ENCODE results near the gene SARS1.
"Not testable (repeated sequence)": the region's sequence is repeated elsewhere in the genome, so short reads cannot be mapped to it uniquely, and the experiment has no call there.

SARS1 gene, protein sequence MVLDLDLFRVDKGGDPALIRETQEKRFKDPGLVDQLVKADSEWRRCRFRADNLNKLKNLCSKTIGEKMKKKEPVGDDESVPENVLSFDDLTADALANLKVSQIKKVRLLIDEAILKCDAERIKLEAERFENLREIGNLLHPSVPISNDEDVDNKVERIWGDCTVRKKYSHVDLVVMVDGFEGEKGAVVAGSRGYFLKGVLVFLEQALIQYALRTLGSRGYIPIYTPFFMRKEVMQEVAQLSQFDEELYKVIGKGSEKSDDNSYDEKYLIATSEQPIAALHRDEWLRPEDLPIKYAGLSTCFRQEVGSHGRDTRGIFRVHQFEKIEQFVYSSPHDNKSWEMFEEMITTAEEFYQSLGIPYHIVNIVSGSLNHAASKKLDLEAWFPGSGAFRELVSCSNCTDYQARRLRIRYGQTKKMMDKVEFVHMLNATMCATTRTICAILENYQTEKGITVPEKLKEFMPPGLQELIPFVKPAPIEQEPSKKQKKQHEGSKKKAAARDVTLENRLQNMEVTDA

DNA sequence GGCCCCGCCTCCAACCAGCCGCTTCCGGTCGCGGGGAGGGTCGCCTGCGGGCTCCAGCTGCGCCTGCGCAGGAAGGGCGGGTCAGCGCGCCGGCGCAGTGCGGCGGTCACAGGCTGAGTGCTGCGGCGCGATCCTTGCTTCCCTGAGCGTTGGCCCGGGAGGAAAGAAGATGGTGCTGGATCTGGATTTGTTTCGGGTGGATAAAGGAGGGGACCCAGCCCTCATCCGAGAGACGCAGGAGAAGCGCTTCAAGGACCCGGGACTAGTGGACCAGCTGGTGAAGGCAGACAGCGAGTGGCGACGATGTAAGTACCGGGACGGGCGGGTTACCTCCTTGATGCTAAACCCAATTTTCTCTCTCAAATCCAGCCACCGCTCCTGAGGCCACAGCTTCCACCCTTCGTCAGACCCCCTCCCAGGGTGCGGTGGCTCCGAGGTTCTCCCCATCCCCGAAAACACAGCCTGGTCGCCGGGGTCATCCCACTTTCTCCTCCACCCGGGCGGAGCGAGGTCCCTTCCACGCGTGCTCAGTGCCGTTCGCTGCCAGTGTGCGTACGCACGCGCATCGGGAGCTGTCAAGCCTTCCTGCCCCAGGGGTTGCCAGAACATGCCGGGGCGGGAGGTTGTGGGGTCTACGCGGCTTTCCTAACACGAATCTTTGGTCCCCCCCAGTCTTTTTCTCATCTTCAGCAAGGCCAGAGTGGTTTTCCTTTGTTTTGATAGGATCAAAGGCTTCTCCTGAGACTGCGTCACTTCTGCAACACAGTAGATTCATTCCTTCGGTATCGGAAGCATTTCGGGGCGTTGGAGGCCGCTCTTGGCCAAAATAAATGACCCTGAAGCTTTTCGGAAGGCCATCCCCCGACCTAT is at the start of gene SARS1:
Gene SARS1 (plus strand): TSS at position 95 of the 870 bp plus-strand sequence. CDS start 75 bp downstream, at position 170.
- peak; percentile 77 to 78 for DNase-seq (ENCODE audit: low read depth in 2 of 2)

DNA sequence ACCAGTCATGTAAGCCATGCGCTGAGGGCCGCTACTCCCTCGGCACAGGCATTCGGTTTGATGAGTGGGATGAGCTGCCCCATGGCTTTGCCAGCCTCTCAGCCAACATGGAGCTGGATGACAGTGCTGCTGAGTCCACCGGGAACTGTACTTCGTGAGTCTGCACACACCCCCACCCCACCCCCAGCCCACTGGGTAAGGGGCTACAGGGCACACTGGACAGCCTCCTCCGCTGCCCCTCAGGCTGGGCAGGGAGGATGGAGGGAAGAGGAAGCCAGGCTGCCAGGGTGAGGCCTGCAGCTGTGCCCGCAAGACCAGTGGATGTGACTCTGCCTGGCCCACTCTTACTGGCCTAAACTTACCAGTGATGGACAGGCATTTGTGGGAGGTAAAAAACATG is 49.2 kb upstream of the SARS1 start:
- no peak for DNase-seq (ENCODE audit: low read depth in 2 of 2)

DNA sequence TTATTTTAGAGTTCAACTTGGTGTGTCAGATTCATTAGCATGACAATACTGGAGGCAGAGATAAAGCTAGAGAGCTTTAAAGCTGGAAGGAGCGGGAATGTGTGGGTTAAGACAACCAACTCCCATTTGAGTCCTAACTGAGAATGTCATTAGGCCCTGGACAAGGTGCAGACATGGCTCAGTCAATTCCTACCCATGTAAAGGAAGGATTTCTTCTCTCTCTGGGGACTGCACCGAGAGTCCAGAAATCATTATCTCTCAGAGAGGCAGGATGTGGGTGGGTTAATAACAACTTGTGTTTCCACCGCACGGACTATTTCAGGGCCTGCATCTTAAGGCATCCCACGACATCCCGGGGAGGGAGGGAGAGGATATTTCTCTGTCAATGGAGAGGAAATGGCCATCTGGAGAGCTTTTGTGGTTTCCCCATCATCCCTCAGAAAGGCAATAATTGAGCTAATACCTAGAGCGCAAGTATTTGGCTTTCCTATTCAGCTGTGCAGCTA is 46.7 kb upstream of the SARS1 start:
- DNase-seq (ENCODE audit: low read depth in 2 of 2), result no peak

DNA sequence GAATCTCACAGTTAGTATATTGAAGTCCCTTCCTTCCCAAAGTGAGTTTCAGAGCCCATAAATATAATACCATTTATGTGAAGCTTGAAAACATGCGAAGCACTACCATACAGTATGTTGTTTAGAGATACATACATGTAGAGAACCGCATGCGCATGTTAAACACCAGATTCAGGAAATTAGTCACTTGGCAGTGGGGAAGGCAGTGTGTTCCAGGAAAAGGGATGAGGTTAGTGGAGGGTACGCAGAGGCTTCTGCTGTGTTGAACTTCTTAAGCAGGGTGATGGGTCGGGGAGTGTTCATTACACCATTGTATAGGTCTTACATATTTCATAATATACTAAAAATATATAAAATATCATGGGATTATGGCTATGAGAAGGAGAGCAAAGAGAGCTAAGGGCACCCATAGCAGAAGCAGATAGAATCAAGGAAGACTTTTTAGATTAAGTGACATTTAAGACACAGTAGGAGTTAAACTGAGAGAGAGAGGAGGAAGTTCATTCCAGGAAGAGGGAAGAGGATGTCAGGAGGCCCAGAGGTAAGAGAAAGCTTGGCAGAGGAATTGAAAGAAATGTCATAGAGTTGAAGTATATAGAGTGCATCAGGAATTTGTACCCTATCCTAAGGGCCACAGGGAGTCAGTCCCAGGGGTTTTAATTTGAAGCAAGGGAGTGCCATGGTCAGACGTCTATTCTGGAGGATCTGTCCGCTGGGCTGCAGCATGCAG is 43.5 kb upstream of the SARS1 start:
- no peak for DNase-seq (ENCODE audit: low read depth in 2 of 2)

DNA sequence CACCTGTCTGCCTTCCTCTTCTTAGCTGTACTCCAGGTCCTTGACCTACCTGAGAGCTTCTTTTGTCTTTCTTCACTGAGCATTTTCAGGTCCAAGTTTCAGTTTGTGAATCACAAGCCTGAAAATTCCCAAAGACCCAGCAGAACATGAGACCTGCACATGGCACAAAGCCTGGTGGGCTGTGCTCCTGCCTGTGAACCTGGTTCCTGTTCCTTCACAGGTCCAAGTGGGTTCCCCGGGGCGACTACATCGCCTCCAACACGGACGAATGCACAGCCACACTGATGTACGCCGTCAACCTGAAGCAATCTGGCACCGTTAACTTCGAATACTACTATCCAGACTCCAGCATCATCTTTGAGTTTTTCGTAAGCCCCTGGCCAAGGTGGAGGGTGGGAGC is 42.1 kb upstream of the SARS1 start:
- DNase-seq (ENCODE audit: low read depth in 2 of 2), result no peak

DNA sequence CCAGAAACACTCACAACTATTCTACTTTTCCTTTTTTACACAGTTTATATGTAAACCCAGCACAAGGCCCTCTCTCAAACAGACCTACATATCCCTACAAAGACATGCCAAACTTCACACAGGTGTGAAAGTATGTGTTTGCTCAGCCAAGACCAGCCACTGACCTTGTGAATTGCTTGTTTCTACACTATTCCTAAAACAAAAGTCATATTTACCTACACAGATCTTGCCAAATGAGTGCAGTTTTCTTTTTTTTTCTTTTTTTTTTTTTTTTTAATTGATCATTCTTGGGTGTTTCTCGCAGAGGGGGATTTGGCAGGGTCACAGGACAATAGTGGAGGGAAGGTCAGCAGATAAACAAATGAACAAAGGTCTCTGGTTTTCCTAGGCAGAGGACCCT is 37.4 kb upstream of the SARS1 start:
- DNase-seq (ENCODE audit: low read depth in 2 of 2), result not testable (repeated sequence)

DNA sequence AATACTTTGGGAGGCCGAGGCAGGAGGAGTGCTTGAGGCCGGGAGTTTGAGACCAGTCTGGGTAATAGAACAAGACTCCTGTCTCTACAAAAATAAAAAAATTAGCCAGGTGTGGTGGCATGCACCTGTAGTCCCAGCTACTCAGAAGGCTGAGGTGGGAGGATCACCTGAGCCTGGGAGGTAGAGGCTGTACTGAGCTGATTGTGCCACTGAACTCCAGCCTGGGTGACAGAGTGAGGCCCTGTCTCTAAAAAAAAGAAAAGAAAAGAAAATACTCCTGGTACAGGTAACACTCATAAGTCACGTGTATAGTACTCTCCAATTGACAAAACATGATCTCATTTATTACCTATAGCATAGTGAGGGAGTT is 33.0 kb upstream of the SARS1 start:
- DNase-seq (ENCODE audit: low read depth in 2 of 2), result not testable (repeated sequence)

DNA sequence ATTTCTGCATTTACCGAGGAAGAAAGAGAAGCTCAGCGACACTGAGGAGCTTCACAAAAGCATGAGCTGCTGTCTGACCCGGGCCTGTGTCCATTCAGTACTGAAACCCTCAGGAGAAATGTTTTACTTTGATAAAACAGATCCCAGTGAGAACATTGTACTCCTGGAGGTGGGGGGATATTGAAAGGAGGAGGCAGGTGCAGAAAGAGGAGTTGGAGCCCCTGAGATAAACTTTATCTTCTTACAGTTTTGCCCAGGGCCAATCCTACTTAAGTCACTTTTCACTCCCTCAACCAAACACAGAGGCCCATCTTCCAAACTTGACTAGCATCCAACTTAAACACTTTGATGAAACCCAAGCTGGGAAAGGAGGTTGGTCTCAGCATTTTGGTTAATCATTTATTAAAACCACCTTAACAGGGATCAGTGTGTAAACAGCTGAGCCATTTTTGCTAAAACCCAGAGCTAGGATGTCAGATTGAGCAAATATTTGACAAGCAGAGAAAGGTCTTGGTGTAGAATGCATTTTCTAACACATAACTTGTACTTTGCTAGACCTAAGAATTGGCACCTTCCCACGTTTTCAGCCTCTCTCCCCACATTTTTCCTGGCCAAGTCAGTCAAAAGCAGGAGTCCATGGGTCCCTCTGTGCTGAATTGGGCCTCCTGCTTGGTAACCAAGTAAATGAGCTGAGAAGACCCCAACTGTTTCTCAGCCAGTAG is 32.5 kb upstream of the SARS1 start:
- DNase-seq (ENCODE audit: low read depth in 2 of 2), result no peak

DNA sequence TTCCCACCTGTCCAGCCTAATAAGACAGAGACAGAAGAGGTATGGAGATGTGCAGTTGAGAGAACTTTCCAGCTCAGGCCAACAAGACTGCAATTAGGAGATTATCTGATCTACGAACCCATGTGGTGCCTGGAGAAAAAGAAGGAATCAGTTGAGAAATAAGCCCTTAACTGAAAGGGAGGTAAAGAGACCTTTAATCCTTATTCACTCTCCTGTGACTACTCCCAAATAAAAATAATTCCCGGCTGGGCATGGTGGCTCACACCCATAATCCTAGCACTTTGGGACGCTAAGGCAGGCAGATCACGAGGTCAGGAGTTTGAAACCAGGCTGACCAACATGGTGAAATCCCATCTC is 31.9 kb upstream of the SARS1 start:
- no peak for DNase-seq (ENCODE audit: low read depth in 2 of 2)

DNA sequence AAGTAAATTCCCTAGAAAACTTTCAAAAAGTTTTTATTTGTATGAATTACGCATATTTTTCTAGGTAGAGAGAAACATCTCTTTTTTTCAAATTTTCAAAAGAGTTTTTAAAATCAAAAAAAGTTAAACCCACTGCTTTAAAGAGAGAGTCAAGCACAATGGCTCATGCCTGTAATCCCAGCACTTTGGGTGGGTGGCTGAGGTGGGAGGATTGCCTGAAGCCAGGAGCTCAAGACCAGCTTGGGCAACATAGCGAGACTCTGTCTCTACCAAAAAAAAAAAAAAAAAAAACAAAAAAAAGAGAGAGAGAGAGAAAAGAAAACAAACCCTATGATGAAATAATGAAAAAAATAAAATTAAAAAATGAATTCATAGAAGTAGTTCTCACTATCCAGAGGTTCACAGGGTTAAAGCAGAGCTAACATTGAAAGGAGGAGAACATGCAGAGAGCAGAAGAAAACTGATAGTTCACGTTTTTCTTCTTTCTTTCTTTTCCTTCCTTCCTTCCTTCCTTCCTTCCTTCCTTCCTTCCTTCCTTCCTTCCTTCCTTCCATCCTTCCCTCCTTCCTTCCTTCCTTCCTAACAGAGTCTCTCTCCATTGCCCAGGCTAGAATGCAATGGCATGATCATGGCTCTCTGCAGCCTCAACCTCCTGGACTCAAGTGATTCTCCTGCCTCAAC is 30.5 kb upstream of the SARS1 start:
- DNase-seq (ENCODE audit: low read depth in 2 of 2), result no peak

DNA sequence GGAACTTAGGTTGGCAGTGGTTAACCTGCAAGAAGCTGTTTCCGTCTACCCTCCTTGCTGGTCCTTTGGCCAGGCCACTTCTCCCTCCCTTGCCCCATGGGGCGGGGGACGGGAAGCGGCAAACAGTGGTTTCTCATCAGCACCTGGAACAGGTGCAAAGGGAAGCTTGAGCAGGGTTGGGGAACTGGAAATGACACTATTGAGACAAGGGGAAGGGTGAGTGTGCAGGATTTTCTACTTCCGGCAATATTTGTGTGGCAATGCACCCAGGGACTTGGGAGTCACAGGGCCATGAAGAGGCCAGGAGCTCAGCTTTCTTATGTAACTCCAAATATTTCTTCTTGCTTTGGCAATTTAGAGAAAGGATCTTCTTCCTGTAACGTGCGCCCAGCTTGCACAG is 29.0 kb upstream of the SARS1 start:
- DNase-seq (ENCODE audit: low read depth in 2 of 2), result no peak

DNA sequence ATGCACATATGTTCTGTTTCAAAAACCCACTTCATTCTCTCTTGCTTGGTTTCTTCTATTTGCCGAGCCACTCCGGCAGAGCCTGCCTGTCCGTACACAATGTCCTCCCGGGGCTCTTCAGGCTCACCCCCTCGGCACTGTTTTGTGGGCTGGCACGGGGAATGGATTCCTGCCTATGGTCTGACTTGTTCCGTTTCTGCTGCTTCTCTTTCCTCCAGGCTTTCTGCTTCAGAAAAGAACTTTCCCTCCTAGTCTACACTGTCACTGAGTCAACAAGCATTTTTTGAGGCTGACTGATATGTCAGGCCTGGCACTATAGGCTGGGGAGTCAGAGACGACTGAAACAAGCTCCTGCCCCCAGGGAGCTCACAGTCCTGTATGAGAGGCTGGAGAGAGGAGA is 28.4 kb upstream of the SARS1 start:
- DNase-seq (ENCODE audit: low read depth in 2 of 2), result no peak

DNA sequence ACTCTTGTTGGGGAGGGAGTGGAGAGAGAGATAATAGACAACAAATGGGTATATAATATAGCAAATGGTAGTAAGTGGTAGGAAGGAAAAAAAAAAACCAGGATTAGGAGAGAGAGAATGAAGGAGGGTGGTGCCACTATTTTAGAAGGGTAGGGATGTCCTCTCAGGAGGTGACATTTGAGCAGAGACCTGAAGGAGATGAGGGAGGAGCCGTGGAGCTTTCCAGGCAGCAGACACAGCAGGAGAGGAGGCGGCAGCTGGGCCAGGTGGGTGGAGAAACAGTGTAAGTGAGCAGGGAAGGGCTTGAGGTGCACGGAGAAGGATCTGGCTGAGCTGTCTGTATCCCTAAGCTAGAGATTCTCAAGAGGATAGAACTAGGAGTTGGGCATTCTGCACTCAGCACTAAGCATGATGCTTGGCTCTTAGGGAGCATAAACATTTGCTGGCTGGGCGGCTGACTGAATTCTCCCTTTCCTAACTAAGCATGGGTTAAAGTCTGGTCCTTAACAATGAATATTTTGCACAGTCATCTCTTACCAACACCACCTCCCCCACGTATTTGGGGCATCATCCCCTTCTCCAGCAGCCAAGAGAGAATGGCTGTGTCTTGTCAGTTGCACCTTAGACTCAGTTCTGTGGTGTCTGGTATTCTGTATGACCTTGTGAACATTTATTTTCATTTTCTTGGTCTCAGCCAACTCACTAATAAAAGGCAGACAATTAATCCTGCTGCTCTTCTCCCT is 27.6 kb upstream of the SARS1 start:
- no peak for DNase-seq (ENCODE audit: low read depth in 2 of 2)

DNA sequence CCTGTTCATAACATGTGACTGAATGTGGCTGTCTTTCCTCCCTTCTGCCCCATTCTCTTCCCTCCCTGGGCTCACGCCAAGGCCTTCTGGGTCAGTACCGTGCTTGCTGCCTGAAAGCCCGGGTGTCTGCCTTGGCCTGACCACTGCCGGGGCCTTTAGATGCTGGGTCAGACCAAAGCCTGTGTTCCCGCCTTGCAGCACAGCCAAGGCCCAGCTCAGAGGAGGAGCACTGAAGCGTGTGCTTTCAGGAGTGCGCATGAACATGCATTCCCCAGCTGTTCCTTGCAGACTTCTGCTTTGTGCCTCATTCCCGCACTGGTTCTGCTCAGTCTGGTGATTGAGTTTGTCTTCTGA is 27.0 kb upstream of the SARS1 start:
- DNase-seq (ENCODE audit: low read depth in 2 of 2), result no peak

DNA sequence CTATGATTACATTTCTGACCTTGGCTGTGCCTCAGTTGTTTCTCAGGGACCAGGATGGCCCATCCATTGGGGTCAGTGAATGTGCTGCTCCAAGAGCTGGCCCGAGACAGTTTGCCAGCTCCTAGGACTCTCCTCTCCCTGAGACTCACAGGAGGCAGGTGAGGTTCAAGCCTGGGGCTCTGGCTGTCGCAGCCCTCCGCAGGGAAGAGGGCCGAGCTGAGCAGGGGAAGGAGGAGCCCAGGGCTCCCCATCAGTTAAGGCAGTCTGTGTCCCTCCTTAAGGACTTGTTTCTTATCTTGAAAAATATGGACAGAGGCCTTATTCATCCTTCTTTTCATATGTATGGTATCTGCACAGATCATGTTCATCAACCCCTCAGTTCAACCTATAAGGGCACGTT is 26.6 kb upstream of the SARS1 start:
- no peak for DNase-seq (ENCODE audit: low read depth in 2 of 2)

DNA sequence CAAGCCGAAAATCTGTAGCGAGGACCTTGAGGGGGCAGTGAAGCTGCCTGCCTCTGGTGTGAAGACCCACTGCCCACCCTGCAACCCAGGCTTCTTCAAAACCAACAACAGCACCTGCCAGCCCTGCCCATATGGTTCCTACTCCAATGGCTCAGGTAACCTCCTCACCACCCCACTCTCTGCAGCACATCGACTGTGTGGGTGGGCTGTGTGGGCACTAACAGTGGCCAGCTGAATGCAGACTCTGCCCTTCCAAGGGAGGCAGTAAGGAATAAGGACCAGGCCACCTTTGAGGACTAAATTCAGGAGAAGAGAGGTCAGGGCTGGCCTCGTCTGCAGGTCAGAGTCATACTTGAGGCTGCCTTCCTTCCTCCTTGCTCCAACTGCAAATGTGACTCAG is 25.5 kb upstream of the SARS1 start:
- no peak for DNase-seq (ENCODE audit: low read depth in 2 of 2)

DNA sequence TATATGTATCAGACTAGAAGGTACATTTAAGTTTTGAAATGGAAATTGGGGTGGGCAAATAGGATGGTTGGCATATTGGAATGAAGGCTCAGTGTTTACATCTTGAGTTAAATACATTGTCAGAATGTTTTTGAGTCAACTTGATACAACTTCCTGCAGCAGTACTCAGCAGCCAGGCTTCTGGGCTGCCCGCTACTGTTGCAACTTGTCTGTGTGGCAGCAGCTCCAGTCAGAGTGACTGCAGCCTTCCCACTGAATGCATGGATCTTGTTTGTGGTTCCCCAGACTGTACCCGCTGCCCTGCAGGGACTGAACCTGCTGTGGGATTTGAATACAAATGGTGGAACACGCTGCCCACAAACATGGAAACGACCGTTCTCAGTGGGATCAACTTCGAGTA is 24.9 kb upstream of the SARS1 start:
- no peak for DNase-seq (ENCODE audit: low read depth in 2 of 2)

DNA sequence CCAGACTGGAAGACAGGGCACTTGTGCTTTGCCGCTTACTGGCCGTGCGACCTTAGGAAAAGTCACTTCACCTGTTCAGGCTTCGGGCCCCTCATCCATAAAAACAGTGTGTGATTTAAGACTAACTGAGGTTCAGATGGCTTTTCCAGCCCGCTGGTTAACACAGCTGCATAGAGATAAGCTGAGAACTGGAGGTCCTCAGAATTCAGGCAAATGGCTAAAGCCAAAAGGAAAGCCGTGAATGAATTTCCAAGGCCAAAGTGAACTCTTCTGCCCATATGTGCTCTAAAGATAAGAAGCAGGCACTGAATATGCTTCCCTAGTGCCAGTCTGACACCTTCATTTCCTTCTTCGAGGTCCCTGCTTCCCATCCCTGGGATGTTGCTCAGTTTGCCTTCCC is 23.5 kb upstream of the SARS1 start:
- DNase-seq (ENCODE audit: low read depth in 2 of 2), result no peak

DNA sequence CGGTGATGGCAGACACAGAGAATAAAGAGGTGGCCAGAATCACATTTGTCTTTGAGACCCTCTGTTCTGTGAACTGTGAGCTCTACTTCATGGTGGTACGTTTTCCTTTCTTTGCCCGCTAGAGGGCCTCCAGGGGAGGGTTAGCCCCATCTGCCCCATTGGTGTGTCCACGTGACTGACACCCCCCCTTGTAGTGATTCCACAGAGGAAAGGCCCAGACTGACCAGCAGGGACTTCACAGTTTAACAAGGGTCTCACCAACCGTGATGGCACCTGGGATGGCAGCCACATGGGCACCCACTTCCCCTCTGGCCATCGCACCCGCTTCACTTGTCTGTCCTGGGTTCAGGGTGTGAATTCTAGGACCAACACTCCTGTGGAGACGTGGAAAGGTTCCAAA is 22.3 kb upstream of the SARS1 start:
- DNase-seq (ENCODE audit: low read depth in 2 of 2), result no peak

DNA sequence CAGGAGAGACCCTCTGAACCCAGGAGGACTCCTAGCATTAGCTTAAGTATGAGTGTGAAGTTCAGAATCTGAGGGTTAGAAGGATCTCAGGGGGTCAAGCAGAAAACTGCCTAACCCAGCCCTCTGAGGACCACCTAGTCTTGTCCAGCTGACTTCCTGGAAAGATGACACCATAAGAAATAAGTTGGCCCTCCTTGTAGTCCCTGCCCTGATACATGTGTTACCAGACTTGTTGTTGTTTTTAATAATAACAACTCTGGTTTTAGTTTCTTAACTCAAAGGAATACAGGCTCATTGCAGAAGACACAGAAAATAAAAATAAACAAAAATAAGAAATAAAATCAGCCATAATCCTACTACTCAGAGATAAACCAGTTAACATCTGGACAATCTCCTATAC is 21.8 kb upstream of the SARS1 start:
- no peak for DNase-seq (ENCODE audit: low read depth in 2 of 2)
